Activated naive CD4-positive, alpha-beta T cell treated with anti-CD3 and anti-CD28 coated beads, Interleukin-2, amount 50 U/mL, for 24 hours (primary cell): Measurements from ENCODE around the gene INPP5E.
A peak's percentile ranks its signal among the peaks of the same experiment; 100 is the strongest.

Experiments
- H3K27ac Mint-ChIP-seq: one replicate; pipeline ENCODE4 v1.8.0; 2021; ENCODE audit warnings: mild to moderate bottlenecking, mixed read lengths
- H3K27me3 Mint-ChIP-seq: one replicate; pipeline ENCODE4 v1.8.0; 2021; ENCODE audit warnings: mixed read lengths
- H3K36me3 Mint-ChIP-seq: one replicate; pipeline ENCODE4 v1.8.0; 2021; ENCODE audit warnings: mixed read lengths
- H3K4me1 Mint-ChIP-seq: one replicate; pipeline ENCODE4 v1.8.0; 2021; ENCODE audit warnings: mixed read lengths
- H3K4me3 Mint-ChIP-seq: one replicate; pipeline ENCODE4 v1.8.0; 2021; ENCODE audit warnings: mild to moderate bottlenecking, mixed read lengths
- H3K9me3 Mint-ChIP-seq: one replicate; pipeline ENCODE4 v1.8.0; 2021; ENCODE audit warnings: mixed read lengths

Gene INPP5E

DNA sequence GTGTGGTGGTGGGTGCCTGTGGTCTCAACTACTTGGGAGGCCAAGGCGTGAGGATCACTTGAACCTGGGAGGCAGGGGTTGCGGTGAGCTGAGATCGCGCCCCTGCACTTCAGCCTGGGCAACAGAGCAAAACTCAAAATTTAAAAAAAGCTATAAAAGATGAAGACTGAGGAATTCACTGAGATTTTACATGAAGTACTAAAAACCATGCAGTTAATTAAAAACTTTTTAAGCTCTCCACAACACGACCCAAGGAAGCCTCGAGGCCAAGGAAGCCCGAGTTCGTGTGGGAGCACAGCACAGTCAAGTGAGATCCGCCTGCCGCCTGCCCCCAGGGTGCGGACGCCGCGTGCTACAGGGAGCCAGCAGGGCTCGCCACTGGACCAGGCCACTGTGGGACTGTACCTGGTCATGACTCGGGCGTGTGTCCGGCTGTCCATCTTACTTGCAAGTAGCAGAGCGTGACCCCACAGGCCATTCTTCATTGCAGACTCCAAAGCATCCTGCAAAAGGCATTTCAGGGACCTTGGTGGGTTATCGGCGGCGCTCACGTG is 21.2 kb upstream of the INPP5E start:
- H3K4me3 Mint-ChIP-seq = no peak overlapping the region
- no peak overlapping the region for H3K27ac Mint-ChIP-seq
- H3K36me3 Mint-ChIP-seq = peaks cover 11% of the 10 kb centered on the region
- H3K4me1 Mint-ChIP-seq = no peaks in the 10 kb centered on the region
- no peaks in the 10 kb centered on the region for H3K9me3 Mint-ChIP-seq
- no peaks in the 10 kb centered on the region for H3K27me3 Mint-ChIP-seq

DNA sequence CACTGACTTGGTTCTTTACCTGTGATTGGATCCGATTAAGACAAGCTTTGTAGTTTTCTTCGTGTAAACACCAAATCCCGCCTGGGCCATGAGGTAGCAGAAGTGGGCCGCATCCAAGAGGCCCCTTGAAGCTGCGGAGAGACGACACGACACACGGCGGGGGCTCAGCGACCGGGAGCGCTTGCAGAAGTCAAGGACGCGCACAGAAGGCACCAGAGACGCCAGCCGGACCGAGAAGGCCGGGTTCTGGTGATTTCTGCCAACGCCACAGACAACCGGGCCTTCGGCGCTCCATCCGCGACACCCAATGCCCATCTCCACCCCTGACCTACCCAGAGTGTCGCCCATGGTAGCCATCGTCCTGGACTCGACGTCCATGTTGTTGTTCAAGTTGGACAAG is 19.8 kb upstream of the INPP5E start:
- no peak overlapping the region for H3K4me3 Mint-ChIP-seq
- H3K27ac Mint-ChIP-seq = no peak overlapping the region
- no peaks in the 10 kb centered on the region for H3K9me3 Mint-ChIP-seq
- H3K36me3 Mint-ChIP-seq = peaks cover 9% of the 10 kb centered on the region
- H3K27me3 Mint-ChIP-seq = no peaks in the 10 kb centered on the region
- no peaks in the 10 kb centered on the region for H3K4me1 Mint-ChIP-seq

DNA sequence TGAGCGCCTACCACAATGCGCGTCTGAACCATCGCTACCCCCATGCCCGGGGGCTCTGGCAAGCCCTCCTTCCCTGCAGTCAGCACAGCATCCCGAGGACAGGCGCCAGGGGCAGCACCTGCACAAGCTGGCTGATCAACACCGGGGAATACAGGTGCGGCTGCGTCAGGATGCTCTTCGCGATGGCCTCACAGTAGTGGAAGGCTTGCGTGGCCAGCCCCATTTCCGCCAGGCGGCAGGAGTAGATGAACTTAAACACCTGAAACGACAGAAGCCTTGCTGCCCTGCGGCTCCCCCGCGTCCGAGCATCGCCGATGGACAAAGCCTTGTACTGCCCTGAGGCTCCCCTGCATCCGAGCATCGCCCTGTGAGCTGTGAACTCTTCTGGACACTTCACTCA is 17.7 kb upstream of the INPP5E start:
- no peak overlapping the region for H3K27ac Mint-ChIP-seq
- H3K9me3 Mint-ChIP-seq = no peaks in the 10 kb centered on the region
- H3K4me3 Mint-ChIP-seq = no peak overlapping the region
- no peaks in the 10 kb centered on the region for H3K4me1 Mint-ChIP-seq
- no peaks in the 10 kb centered on the region for H3K27me3 Mint-ChIP-seq
- peaks cover 12% of the 10 kb centered on the region for H3K36me3 Mint-ChIP-seq

DNA sequence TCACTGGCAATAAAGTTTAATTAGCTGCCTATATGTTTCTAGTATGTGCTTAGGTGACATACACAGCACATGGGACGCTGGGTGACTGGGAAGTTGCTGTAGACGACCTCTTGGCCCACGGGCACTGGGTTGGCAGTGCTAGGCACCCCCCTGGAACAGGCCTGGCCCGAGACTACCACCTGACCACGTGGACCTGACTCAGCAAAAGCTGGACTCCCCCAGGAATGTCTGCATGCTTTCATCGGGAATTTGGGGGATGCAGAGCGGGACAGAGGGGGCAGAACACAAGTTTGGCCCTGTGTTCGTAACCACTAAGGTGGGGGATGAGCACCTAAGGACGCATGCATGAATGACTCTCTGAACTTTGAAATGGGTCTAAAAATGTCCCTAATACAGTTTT is 16.6 kb upstream of the INPP5E start:
- Mint-ChIP-seq H3K27me3 (no peaks in the 10 kb centered on the region), H3K36me3 (peaks cover 12% of the 10 kb centered on the region), H3K4me3 (no peak overlapping the region), H3K27ac (no peak overlapping the region), H3K9me3 (no peaks in the 10 kb centered on the region), H3K4me1 (no peaks in the 10 kb centered on the region)

DNA sequence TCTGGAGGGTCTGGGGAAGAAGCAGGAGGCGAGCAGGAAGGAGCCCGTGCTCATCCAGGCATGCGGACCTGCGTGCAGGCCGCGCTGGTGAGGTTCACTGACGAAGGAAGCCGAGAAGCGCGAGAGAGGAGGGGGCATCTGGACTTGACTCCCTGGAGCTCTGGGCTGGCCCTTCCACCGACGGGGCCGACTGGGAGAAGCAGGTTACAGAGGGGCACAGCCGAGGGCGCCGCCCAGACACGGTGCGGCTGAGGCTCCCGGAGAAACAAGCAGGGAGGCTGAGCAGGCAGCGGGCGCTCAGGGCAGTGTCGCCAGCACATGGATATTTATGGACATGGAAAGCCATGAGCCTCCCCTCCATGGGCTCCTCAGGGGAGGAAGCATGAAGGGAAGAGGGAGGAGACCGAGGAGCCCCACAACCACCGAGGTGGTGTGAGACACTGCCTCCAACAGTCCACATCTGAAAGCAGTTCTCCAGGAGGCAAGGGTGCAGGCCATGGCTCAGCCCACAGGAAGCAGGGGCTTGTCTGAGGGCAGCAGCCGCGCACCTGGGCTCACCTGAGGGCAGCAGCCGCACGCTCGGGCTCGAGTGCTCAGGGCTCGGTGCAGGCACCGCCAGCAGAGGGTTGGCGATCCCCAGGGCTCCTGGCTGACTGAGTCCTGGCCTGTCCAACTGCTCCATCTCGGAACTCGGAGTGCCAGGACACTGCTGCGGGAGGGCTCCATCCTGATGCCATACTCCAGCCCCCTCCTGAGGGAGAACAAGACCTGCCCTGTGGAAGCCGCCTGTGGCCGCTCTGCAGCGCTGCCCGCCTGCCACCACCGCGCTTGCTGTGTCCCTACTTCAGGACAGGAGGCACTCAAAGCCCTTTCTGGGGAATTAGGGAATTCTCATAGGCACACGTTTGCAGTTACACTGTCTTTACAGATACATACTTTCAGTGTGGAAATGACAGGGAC is 15.7 kb upstream of the INPP5E start:
- Mint-ChIP-seq H3K27me3 (no peaks in the 10 kb centered on the region), H3K4me3 (no peak overlapping the region), H3K27ac (no peak overlapping the region), H3K36me3 (peaks cover 12% of the 10 kb centered on the region), H3K4me1 (no peaks in the 10 kb centered on the region), H3K9me3 (no peaks in the 10 kb centered on the region)

DNA sequence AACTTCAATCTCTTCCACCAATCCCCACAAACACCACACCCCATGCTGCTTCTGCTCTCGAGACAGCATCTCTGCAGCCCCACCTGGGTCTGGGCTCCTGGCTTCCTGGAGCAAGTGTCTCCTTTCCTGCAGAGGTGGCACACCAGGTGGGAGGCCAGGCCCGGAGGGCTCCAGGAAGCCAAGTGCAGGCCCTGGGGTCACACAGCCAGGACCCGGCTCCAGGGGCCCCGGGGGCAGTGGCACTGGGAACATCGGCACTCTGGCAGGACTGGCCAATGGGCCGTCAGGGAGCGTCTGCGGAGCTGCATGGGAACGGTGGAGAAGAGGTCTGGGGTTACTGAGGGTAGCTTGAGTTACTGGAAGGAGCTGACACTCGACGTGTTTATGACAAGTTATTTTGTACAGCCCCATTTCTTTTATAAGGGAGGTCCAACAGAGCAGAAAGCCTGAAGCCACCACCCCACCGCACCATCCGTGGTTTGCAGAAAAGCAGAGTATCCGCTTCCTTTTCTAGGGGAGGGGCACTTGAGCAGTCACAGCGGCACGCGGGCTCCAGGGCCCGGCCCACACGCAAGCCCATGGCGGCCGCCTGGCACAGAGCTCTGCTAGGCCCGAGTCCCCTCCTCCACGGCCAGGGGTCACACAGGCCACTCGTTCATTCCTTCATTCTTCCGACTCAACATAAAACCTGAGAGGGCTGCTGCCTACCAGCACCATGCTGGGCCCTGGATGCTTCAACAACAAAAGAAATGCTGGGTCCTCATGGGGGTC is 14.6 kb upstream of the INPP5E start:
- Mint-ChIP-seq H3K4me1 (no peaks in the 10 kb centered on the region), H3K36me3 (peaks cover 16% of the 10 kb centered on the region), H3K27me3 (no peaks in the 10 kb centered on the region), H3K9me3 (no peaks in the 10 kb centered on the region), H3K27ac (no peak overlapping the region), H3K4me3 (no peak overlapping the region)

DNA sequence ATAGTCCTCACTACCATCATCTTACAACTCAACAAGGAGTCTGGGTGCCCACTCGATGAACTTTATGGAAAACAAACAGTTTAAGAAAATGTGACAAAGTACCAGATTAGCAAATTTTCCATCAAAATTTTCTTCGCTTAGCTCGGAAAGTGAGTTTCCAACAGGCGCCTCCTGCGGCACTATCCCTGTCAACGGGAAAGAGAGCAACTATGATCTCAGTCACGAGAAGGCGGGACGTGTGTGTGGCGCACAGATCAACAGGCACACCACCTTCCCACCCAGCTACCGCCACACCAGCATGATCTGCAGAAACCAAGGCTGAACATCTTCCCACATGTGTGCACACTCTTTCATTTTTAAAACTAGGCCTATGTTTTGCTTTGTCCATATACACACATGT is 13.7 kb upstream of the INPP5E start:
- Mint-ChIP-seq H3K27ac (peak overlapping the region; percentile 2), H3K27me3 (no peaks in the 10 kb centered on the region), H3K36me3 (peaks cover 15% of the 10 kb centered on the region), H3K4me1 (no peaks in the 10 kb centered on the region), H3K4me3 (no peak overlapping the region), H3K9me3 (no peaks in the 10 kb centered on the region)

DNA sequence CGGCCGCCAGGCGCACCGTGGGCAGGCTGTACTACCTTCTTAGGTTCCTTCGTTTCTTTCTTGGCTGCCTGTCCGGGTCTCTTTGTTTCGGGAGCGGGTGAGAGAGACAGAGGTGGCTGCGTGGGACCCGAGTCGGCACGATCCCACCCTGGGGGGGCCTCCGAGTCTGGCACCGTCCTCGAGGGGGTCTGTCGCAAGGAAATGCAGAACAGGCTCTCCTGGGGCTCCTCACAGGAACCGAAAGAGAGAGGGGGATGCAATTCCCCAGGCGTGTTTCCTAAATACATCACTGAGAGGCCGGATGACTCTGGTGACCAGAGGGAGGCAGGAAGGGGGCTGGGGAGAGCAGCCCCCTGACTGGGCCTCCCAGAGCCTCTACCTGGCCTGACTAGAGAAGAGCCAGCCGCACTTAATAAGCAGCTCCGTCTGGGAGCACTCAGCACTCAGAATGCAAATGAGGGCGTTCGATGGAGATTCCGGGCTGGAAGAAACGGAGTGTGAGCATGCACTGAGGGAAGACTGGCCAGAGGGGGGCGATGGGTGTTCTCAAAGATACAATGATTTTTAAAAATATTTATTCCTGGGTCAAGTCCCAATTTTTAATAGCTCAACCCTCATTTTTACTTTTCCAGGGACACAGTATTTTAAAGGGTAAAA is 11.7 kb upstream of the INPP5E start:
- H3K27me3 Mint-ChIP-seq = no peaks in the 10 kb centered on the region
- H3K4me1 Mint-ChIP-seq = no peaks in the 10 kb centered on the region
- no peaks in the 10 kb centered on the region for H3K9me3 Mint-ChIP-seq
- H3K4me3 Mint-ChIP-seq = no peak overlapping the region
- peaks cover 14% of the 10 kb centered on the region for H3K36me3 Mint-ChIP-seq
- peak overlapping the region; percentile 51 for H3K27ac Mint-ChIP-seq

DNA sequence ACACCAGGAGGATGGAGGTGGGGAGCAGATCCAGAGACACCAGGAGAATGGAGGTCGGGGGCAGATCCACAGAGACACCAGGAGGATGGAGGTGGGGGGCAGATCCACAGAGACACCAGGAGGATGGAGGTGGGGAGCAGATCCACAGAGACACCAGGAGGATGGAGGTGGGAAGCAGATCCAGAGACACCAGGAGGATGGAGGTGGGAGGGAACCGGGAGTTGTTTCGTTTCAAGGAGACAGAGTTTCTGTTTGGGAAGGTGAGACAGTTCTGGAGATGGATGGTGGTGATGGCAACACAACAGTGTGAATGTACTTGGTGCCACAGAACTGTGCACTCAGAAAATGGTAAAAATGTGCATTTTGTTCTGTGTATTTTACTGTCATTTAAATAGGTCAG is 9.0 kb upstream of the INPP5E start:
- Mint-ChIP-seq H3K4me1 (no peaks in the 10 kb centered on the region), H3K4me3 (no peak overlapping the region), H3K36me3 (peaks cover 12% of the 10 kb centered on the region), H3K27ac (no peak overlapping the region), H3K27me3 (no peaks in the 10 kb centered on the region), H3K9me3 (no peaks in the 10 kb centered on the region)

DNA sequence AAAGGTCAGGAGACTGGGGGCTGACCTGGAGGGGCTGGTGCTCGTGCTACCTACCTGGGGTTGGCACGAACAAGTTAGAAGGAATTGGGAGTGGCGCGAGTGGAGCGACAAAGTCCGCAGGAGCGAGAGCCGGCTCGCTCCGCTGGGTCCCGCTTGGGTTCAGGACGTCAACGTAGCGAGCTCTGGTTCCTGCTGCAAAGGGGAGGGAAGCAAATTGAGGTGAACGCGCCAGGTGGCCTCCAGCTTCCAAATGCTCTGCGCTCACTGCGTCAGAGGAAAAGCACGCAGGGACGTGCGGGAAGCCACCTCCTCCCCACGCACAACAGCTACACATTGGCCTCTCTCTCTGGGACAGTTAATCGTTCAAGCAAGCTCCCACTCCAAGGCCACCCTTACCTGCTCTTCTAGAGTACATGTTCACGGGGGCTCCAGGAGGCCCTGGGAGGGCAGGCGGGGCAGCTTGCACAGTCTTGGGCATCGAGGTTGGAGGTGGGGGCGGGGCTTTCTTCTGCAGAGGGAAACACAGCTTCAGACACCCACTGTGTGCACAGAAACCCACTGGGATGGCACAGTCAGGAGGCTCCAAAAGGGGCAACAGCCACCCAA is 7.6 kb upstream of the INPP5E start:
- Mint-ChIP-seq H3K4me1 (no peaks in the 10 kb centered on the region), H3K9me3 (no peaks in the 10 kb centered on the region), H3K4me3 (no peak overlapping the region), H3K27me3 (no peaks in the 10 kb centered on the region), H3K36me3 (peaks cover 6% of the 10 kb centered on the region), H3K27ac (peak overlapping the region; percentile 65)

DNA sequence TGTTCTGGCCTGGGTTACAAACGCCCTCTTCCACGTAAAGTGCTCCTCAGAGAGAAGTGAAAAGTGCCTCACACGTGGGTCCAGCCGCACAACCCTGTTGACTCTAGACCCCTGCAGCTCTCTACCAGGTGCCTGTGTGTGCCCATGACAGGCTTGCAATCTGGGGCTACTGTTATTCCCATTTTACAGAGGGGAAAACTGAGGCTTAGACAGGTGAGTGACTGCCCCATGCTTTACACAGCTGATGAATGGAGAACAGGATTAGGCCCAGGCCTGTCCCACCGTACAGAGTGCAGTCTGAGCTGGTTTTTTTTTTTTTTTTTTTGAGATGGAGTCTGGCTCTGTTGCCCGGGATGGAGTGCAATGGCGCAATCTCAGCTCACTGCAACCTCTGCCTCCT is 6.2 kb upstream of the INPP5E start:
- H3K27ac Mint-ChIP-seq = no peak overlapping the region

DNA sequence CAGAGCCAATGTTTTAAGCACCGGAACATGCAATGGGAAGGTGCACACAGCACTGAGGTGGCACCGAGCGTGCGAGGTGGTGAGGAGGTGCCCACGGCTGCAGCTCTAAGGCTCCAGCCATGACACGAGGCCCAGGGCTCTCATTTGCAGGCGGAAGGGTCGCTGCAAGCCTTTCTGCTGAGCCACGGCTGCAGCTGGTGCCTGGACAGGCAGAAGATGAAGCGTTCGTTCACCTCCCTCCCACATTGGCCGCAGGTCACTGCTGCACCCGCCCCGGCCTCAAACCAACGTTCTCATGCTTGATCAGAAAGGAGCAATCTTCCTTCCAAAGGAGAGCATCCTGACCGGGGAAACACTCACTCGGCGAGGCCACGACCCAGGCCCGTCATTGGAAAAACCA is 4.5 kb upstream of the INPP5E start:
- H3K27ac Mint-ChIP-seq = no peak overlapping the region
- H3K4me3 Mint-ChIP-seq = no peak overlapping the region
- no peaks in the 10 kb centered on the region for H3K9me3 Mint-ChIP-seq
- H3K36me3 Mint-ChIP-seq = peaks cover 2% of the 10 kb centered on the region
- H3K4me1 Mint-ChIP-seq = no peaks in the 10 kb centered on the region
- H3K27me3 Mint-ChIP-seq = no peaks in the 10 kb centered on the region

More for the DNA sequence above, 6.2 kb upstream of the INPP5E start:
- Mint-ChIP-seq H3K36me3 (peaks cover 6% of the 10 kb centered on the region), H3K4me3 (no peak overlapping the region), H3K4me1 (no peaks in the 10 kb centered on the region), H3K9me3 (no peaks in the 10 kb centered on the region), H3K27me3 (no peaks in the 10 kb centered on the region)

DNA sequence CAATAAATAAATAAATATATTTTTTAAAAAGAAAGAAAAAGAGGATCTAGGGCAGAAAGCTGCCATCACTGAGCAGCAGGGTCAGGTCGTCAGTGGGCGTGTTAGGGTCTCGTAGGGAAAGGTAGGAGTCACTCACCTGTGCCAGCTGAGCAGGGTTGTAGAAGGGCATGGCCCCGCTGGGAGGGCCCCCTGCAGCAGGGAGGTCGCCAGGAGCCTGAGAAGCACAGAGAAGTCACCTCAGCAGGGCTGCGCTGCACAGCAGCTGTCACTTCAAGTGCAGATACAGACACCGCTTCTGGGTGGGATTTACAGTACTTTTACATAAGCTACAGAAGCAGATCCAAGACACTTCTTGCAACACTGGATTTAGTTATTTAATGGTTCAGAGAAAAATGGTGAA is 4.0 kb upstream of the INPP5E start:
- peaks cover 2% of the 10 kb centered on the region for H3K36me3 Mint-ChIP-seq
- no peaks in the 10 kb centered on the region for H3K4me1 Mint-ChIP-seq
- no peak overlapping the region for H3K27ac Mint-ChIP-seq
- H3K27me3 Mint-ChIP-seq = no peaks in the 10 kb centered on the region
- no peak overlapping the region for H3K4me3 Mint-ChIP-seq
- H3K9me3 Mint-ChIP-seq = no peaks in the 10 kb centered on the region

DNA sequence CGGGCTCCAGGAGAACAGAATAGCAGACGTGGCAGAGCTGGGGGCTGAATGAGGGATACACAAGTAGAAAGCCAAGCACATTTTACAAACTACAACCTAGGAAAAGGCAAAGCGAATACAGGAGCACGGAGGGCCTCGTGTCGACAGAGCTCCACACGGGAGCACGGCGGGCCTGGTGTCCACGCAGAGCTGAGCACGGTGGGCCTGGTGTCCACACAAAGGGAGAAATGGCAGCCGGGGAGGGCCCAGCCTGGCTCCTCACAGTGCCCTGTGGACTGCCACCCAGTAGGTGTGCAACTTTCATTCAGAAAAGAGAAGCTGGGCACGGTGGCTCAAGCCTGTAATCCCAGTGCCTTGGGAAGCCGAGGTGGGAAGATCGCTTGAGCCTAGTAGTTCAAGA is 3.4 kb upstream of the INPP5E start:
- Mint-ChIP-seq H3K27ac (peak overlapping the region; percentile 59), H3K27me3 (no peaks in the 10 kb centered on the region), H3K4me3 (no peak overlapping the region), H3K4me1 (peaks cover 4% of the 10 kb centered on the region), H3K36me3 (peaks cover 2% of the 10 kb centered on the region), H3K9me3 (no peaks in the 10 kb centered on the region)

DNA sequence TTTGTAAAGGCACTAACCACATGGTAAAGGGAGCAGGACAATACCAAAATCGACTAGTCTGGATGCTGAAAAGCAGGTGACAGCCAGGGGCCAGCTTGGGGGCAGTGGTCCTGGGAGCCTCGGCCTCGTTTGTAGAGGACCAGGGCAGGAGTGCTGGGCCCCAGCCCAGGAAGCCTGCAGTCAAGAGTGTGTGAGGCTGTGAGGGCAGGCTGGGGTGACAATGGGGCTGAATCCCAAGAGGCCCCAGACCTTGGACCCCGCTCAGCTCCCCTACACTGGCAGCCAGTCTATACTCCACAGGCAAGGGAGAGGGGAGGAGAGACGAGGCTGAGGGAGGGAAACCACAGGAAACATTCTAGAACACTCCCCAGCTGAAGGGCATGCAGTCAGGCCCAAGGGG is 2.6 kb upstream of the INPP5E start:
- Mint-ChIP-seq H3K36me3 (peaks cover 2% of the 10 kb centered on the region), H3K4me1 (peaks cover 12% of the 10 kb centered on the region), H3K9me3 (no peaks in the 10 kb centered on the region), H3K27me3 (no peaks in the 10 kb centered on the region), H3K27ac (no peak overlapping the region), H3K4me3 (no peak overlapping the region)
